ENCODE data around the gene HS6ST2. TPM values are rescaled to one million over a fixed set of nuclear protein-coding genes. Genes with fewer than 3 reads are reported as not detected.

HS6ST2 gene
- total RNA-seq, 4 donors from 2014 or later, result under 0.01 to 0.66 (median 0.46) TPM

DNA sequence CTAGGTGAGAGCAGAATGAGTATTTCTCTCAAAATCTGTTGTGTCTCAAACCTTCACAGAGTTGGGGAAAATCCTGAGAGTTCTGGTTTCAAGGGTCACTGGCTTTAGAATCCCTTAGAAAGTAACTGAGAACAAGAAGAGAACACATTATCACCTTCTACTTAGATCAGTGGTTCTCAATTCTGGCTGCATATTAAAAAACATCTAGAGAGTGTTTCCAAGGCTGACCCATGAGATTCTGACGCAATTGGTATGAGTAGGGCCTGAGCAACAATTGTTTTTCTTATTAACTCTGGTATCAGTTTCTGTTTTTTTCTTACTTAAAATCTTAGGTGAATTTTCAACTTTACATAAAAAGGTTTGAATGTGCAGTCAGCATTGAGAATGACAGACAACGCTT lies 212.8 kb downstream of the HS6ST2 start:
- Histone ChIP-seq H3K27ac (no peak overlapping the region), H3K4me1 (no peaks in the 10 kb centered on the region), H3K4me3 (no peak overlapping the region), H3K9me3 (no peaks in the 10 kb centered on the region), H3K36me3 (no peaks in the 10 kb centered on the region), H3K27me3 (peaks cover 0 to 16% of the 10 kb centered on the region in 2 donors)
- no peak for TF ChIP-seq EP300 (IDR thresholded peaks at IDR 0.05)
- no peak for TF ChIP-seq POLR2A (IDR thresholded peaks at IDR 0.05)
- TF ChIP-seq, protein P1, sequence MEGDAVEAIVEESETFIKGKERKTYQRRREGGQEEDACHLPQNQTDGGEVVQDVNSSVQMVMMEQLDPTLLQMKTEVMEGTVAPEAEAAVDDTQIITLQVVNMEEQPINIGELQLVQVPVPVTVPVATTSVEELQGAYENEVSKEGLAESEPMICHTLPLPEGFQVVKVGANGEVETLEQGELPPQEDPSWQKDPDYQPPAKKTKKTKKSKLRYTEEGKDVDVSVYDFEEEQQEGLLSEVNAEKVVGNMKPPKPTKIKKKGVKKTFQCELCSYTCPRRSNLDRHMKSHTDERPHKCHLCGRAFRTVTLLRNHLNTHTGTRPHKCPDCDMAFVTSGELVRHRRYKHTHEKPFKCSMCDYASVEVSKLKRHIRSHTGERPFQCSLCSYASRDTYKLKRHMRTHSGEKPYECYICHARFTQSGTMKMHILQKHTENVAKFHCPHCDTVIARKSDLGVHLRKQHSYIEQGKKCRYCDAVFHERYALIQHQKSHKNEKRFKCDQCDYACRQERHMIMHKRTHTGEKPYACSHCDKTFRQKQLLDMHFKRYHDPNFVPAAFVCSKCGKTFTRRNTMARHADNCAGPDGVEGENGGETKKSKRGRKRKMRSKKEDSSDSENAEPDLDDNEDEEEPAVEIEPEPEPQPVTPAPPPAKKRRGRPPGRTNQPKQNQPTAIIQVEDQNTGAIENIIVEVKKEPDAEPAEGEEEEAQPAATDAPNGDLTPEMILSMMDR (IDR thresholded peaks at IDR 0.05), result no peak
- DNase-seq (ENCODE audit: low spot score in 2 of 2), result peak in 1 of 2 donors; percentile 4
- WGBS, 2 donors, result 74 to 78% methylated on average over 2 of the region's 2 CpGs

DNA sequence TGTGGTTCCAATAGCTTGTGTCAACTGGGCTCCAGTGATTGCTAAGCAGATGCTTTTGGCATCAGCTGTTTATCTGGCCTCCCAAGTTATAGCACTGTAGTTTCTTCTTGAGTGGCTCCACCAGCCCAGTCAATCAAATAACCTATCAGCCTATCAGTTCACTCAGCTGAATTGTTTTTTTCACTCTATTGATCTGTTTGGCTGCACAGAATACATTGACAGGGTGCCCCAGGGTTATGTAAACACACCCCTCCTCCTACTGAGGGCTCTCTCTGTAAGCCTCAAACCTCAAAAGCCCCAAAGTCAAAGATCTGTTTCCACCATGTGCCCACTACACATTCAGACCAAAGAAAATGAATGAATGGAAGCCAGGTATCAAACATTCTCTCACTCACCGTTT lies 214.0 kb downstream of the HS6ST2 start:
- no peaks in the 10 kb centered on the region for H3K9me3 ChIP-seq
- WGBS, 2 donors, result 0 to 24% methylated on average over 1 of the region's 1 CpG
- no peak for DNase-seq (ENCODE audit: low spot score in 2 of 2)
- H3K27me3 ChIP-seq, result peaks cover 0 to 16% of the 10 kb centered on the region in 2 donors
- no peaks in the 10 kb centered on the region for H3K36me3 ChIP-seq
- H3K4me3 ChIP-seq, result no peak overlapping the region
- TF ChIP-seq POLR2A (IDR thresholded peaks at IDR 0.05) (no peak), EP300 (IDR thresholded peaks at IDR 0.05) (no peak)
- TF ChIP-seq, protein P1 (IDR thresholded peaks at IDR 0.05), result no peak
- H3K4me1 ChIP-seq, result no peaks in the 10 kb centered on the region
- no peak overlapping the region for H3K27ac ChIP-seq

DNA sequence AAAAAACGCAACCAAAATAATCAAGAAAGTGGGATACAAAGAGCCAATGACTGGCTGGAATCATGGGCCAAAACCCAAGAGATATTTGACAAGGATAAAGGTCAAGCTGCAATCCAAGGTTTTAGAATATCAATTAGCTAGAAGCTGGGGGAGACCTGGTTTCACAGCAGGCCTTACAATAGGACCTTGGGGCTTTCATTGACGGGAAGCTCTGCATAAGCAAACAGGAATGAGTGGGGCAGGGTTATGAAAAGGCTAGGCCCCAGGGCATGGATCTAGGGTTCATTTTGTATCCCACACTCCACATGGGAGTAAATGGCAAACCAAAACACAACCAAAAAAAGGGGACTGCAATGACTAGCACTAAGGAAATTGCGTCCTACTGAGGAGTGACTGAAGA lies 215.3 kb downstream of the HS6ST2 start:
- Histone ChIP-seq H3K36me3 (no peaks in the 10 kb centered on the region), H3K4me3 (no peak overlapping the region), H3K27ac (no peak overlapping the region), H3K9me3 (no peaks in the 10 kb centered on the region), H3K27me3 (peaks cover 0 to 23% of the 10 kb centered on the region in 2 donors), H3K4me1 (no peaks in the 10 kb centered on the region)
- no peak for DNase-seq (ENCODE audit: low spot score in 2 of 2)
- TF ChIP-seq POLR2A (IDR thresholded peaks at IDR 0.05) (no peak), EP300 (IDR thresholded peaks at IDR 0.05) (no peak)
- TF ChIP-seq, protein P1 (IDR thresholded peaks at IDR 0.05), result no peak
- 80 to 83% methylated on average over 3 of the region's 3 CpGs for WGBS, 2 donors

DNA sequence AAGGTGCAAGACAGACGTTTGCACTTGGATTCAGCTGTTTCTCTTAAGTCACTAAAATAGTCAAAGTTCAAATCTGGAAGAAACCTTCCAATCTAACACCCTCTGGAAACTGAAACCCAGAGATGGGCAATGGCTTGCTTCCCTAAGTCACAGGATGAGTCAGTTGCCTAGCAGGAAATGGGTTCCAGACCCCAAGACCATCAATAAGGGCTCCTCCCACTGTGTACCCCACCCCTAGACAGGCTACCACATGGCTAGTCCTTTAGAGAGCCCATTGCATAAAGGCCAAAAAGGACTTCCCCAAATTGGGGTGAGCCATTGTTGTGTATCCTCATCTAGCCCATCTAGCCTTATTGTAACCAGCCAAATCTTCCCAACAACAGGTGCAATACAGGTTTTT lies 216.2 kb downstream of the HS6ST2 start:
- H3K4me3 ChIP-seq, result no peak overlapping the region
- peaks cover 0 to 29% of the 10 kb centered on the region in 2 donors for H3K27me3 ChIP-seq
- no peaks in the 10 kb centered on the region for H3K9me3 ChIP-seq
- no peak for DNase-seq (ENCODE audit: low spot score in 2 of 2)
- H3K36me3 ChIP-seq, result no peaks in the 10 kb centered on the region
- 19% methylated on average over 1 of the region's 1 CpG for WGBS, 2 donors
- TF ChIP-seq, protein P1 (IDR thresholded peaks at IDR 0.05), result no peak
- TF ChIP-seq POLR2A (IDR thresholded peaks at IDR 0.05) (no peak), EP300 (IDR thresholded peaks at IDR 0.05) (no peak)
- no peaks in the 10 kb centered on the region for H3K4me1 ChIP-seq
- H3K27ac ChIP-seq, result no peak overlapping the region

DNA sequence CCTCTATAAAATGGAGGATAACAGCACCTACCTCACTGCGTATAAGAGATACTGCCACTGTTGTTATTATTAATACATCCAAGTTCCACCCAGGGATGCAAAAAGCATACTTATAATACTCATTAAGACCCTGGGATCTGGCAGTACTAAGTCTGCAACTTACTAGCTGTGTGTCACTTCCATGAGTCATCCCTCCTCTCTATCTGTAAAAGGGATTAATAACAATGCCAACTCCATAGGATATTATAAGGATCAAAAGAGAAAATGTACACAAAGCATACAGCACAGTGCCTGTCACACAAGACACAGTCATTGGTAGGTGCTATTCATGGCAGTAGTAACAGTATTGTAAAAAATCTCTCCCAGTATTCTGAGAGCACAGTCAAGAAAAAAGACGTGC lies 216.7 kb downstream of the HS6ST2 start:
- TF ChIP-seq POLR2A (IDR thresholded peaks at IDR 0.05), result no peak
- Histone ChIP-seq H3K27ac (no peak overlapping the region), H3K9me3 (no peaks in the 10 kb centered on the region), H3K4me1 (no peaks in the 10 kb centered on the region), H3K36me3 (no peaks in the 10 kb centered on the region), H3K4me3 (no peak overlapping the region), H3K27me3 (peaks cover 0 to 29% of the 10 kb centered on the region in 2 donors)
- WGBS, 2 donors, result 59 to 69% methylated on average over 2 of the region's 2 CpGs
- DNase-seq (ENCODE audit: low spot score in 2 of 2), result no peak

Data from tibial nerve (tissue), 4 donors.